Neural progenitor cell (in vitro differentiated cells): ENCODE data around the gene CYTH1. TPM values are rescaled to one million over a fixed set of nuclear protein-coding genes. Genes with fewer than 3 reads are reported as not detected.

Experiments
- DNase-seq: peaks from one replicate; pipeline ENCODE4 v3.0.0-alpha.2; 2016; ENCODE audit warnings: low spot score
- H2AFZ ChIP-seq: fragments of 200-600 bp; sonication (generic); replicated peaks from 2 replicates; pipeline ENCODE4 v1.6.1; 2016; ENCODE audit warnings: antibody characterized with exemption
- H3F3A ChIP-seq: fragments of 200-600 bp; sonication (generic); 2 replicates; pipeline ENCODE4 v1.6.1; 2016; ENCODE audit warnings: antibody characterized with exemption, low read depth
- H3K27ac ChIP-seq: fragments of 200-600 bp; sonication (generic); 2 replicates; pipeline ENCODE4 v1.5.1; 2016; ENCODE audit warnings: mild to moderate bottlenecking
- H3K27me3 ChIP-seq: fragments of 200-600 bp; sonication (generic); 2 replicates; pipeline ENCODE4 v1.6.1; 2016; ENCODE audit warnings: mild to moderate bottlenecking, moderate library complexity
- H3K36me3 ChIP-seq: fragments of 200-600 bp; sonication (generic); 2 replicates; pipeline ENCODE4 v1.5.1; 2016
- H3K4me1 ChIP-seq: fragments of 200-600 bp; sonication (generic); 2 replicates; pipeline ENCODE4 v1.6.1; 2016; ENCODE audit warnings: mixed run types
- H3K4me2 ChIP-seq: fragments of 200-600 bp; sonication (generic); 2 replicates; pipeline ENCODE4 v1.6.1; 2016
- H3K4me3 ChIP-seq: fragments of 200-600 bp; sonication (generic); 2 replicates; pipeline ENCODE4 v1.5.1; 2016
- H3K79me2 ChIP-seq: fragments of 200-600 bp; sonication (generic); 2 replicates; pipeline ENCODE4 v1.6.1; 2016; ENCODE audit warnings: low read depth
- H3K9ac ChIP-seq: fragments of 200-600 bp; sonication (generic); 2 replicates; pipeline ENCODE4 v1.6.1; 2016
- H3K9me3 ChIP-seq: fragments of 200-600 bp; sonication (generic); 2 replicates; pipeline ENCODE4 v1.5.1; 2016; ENCODE audit warnings: low read depth
- H4K20me1 ChIP-seq: fragments of 200-600 bp; sonication (generic); 2 replicates; pipeline ENCODE4 v1.6.1; 2016; ENCODE audit warnings: low read depth
- H3K27ac Mint-ChIP-seq: 3 replicates; pipeline ENCODE4 v1.8.0; 2021; ENCODE audit warnings: mixed read lengths
- H3K27me3 Mint-ChIP-seq: 2 replicates; pipeline ENCODE4 v1.8.0; 2022; ENCODE audit warnings: low read depth, mild to moderate bottlenecking, inconsistent platforms, moderate library complexity, mixed read lengths; ENCODE audit not compliant: insufficient read depth
- H3K36me3 Mint-ChIP-seq: 3 replicates; pipeline ENCODE4 v1.8.0; 2021; ENCODE audit warnings: mixed read lengths
- H3K4me1 Mint-ChIP-seq: 3 replicates; pipeline ENCODE4 v1.8.0; 2021; ENCODE audit warnings: mixed read lengths
- H3K4me3 Mint-ChIP-seq: 3 replicates; pipeline ENCODE4 v1.8.0; 2021; ENCODE audit warnings: mild to moderate bottlenecking, moderate library complexity, mixed read lengths
- H3K9me3 Mint-ChIP-seq: 3 replicates; pipeline ENCODE4 v1.8.0; 2020; ENCODE audit warnings: mixed read lengths
- CTCF ChIP-seq: fragments of 200-600 bp; sonication (generic); IDR thresholded peaks from 2 replicates; pipeline ENCODE4 v1.5.1; 2017; ENCODE audit warnings: antibody characterized with exemption, mild to moderate bottlenecking
- EZH2 ChIP-seq: fragments of 200-600 bp; sonication (generic); IDR thresholded peaks from 2 replicates; pipeline ENCODE4 v1.6.1; 2017; ENCODE audit warnings: antibody characterized with exemption, mild to moderate bottlenecking, moderate library complexity
- EZH2phosphoT487 ChIP-seq: fragments of 200-600 bp; sonication (generic); IDR thresholded peaks from 2 replicates; pipeline ENCODE4 v1.6.1; 2017; ENCODE audit warnings: antibody characterized with exemption
- total RNA-seq: library from RNA; depleted of rRNA; stranded (reverse); fragments of >200 nt; gene quantifications from 2 replicates; pipeline ENCODE4 v1.2.3, GENCODE V29; 2015; ENCODE audit warnings: low replicate concordance

CYTH1 gene
- total RNA-seq, 1 donor from 2014 or later: 14.8 TPM

DNA sequence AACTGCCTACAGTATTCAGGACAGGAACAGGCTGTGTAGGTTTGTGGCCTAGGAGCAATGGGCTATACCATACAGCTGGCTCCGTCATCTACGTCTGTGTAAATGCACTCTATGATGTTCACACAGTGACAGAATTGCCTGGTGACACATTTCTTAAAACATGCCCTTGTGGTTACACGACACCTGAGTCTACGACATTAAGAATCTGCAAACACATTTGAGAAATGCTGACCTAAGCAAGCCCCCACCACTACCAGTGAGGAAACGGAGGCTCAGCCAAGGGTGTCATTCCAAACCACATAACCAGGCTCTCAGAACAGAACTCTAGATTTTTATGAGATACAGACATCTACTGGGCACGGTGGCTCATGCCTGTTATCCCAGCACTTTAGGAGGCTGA, 35.0 kb upstream of the CYTH1 start:
- peaks cover 31% of the 10 kb centered on the region for H3K36me3 Mint-ChIP-seq
- no peaks in the 10 kb centered on the region for H3K9me3 ChIP-seq
- no peak overlapping the region for H3K4me2 ChIP-seq
- H3K4me3 ChIP-seq: no peak overlapping the region
- no peak overlapping the region for H2AFZ ChIP-seq
- H4K20me1 ChIP-seq: no peaks in the 10 kb centered on the region
- DNase-seq: no peak
- no peaks in the 10 kb centered on the region for H3K4me1 ChIP-seq
- no peak overlapping the region for H3K9ac ChIP-seq
- peaks cover 6% of the 10 kb centered on the region for H3K36me3 ChIP-seq
- H3K4me3 Mint-ChIP-seq: no peak overlapping the region
- H3K27ac Mint-ChIP-seq: no peak overlapping the region
- TF ChIP-seq CTCF (no peak), EZH2phosphoT487 (no peak), EZH2 (no peak)
- H3K4me1 Mint-ChIP-seq: no peaks in the 10 kb centered on the region
- H3K9me3 Mint-ChIP-seq: no peaks in the 10 kb centered on the region
- H3K27me3 Mint-ChIP-seq: no peaks in the 10 kb centered on the region
- H3K27ac ChIP-seq: no peak overlapping the region
- H3K79me2 ChIP-seq: no peaks in the 10 kb centered on the region
- no peaks in the 10 kb centered on the region for H3K27me3 ChIP-seq
- no peaks in the 10 kb centered on the region for H3F3A ChIP-seq

DNA sequence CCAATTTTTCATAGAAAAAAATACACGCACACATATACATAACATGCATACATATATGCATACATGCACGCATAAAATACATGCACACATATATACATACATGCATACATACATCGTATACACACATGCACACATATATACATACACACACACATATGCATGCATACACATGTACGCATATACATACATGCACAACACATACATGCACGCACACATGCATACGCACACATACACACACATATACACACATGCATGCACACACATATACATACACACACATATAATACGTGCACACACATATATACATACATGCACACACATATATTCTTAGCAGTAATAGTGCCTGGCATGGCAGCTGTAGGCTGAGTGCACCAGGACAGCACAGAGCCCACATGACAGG, 33.6 kb upstream of the CYTH1 start:
- Mint-ChIP-seq H3K4me3 (no peak overlapping the region), H3K4me1 (no peaks in the 10 kb centered on the region), H3K36me3 (peaks cover 34% of the 10 kb centered on the region), H3K27me3 (no peaks in the 10 kb centered on the region), H3K9me3 (no peaks in the 10 kb centered on the region), H3K27ac (no peak overlapping the region)
- no peaks in the 10 kb centered on the region for H3K4me1 ChIP-seq
- H3K4me2 ChIP-seq: no peak overlapping the region
- no peaks in the 10 kb centered on the region for H3K79me2 ChIP-seq
- no peaks in the 10 kb centered on the region for H3K9me3 ChIP-seq
- H3K9ac ChIP-seq: no peak overlapping the region
- H3K27me3 ChIP-seq: no peaks in the 10 kb centered on the region
- H3F3A ChIP-seq: no peaks in the 10 kb centered on the region
- DNase-seq: no peak
- H3K27ac ChIP-seq: no peak overlapping the region
- no peak overlapping the region for H3K4me3 ChIP-seq
- H2AFZ ChIP-seq: no peak overlapping the region
- H3K36me3 ChIP-seq: peaks cover 6% of the 10 kb centered on the region
- no peaks in the 10 kb centered on the region for H4K20me1 ChIP-seq
- no peak for TF ChIP-seq EZH2
- no peak for TF ChIP-seq EZH2phosphoT487

- Histone ChIP-seq H3K4me2 (no peak overlapping the region), H3K79me2 (no peaks in the 10 kb centered on the region), H3K4me1 (no peaks in the 10 kb centered on the region), H3K36me3 (peaks cover 13% of the 10 kb centered on the region), H4K20me1 (no peaks in the 10 kb centered on the region), H3K4me3 (no peak overlapping the region), H3K27ac (no peak overlapping the region), H3K27me3 (no peaks in the 10 kb centered on the region), H3K9me3 (no peaks in the 10 kb centered on the region), H3K9ac (no peak overlapping the region), H3F3A (no peaks in the 10 kb centered on the region), H2AFZ (no peak overlapping the region)
- Mint-ChIP-seq H3K4me3 (no peak overlapping the region), H3K27ac (no peak overlapping the region), H3K36me3 (peaks cover 25% of the 10 kb centered on the region), H3K4me1 (no peaks in the 10 kb centered on the region), H3K9me3 (no peaks in the 10 kb centered on the region), H3K27me3 (peaks cover 2% of the 10 kb centered on the region)
- DNase-seq: no peak
- TF ChIP-seq EZH2 (no peak), EZH2phosphoT487 (no peak), CTCF (no peak)
These were observed 30.8 kb upstream of the CYTH1 start for GRCh38 chr17:78812855-78813254.

DNA sequence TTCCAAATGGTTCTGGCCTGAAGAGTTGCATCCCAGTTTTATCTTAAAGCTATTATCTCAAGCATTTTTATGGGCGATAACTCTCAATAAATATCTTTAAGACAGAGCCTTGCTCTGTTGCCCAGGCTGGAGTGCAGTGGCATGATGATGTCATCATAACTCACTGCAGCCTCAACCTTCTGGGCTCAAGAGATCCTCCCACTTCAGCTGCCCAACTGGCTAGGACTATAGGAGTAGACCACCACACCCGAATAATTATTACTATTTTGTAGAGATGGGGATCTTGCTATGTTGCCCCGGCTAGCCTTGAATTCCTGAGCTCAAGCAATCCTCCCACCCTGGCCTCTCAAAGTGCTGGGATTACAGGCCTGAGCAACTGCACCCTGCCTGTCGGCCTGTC, 26.1 kb upstream of the CYTH1 start:
- Histone ChIP-seq H4K20me1 (no peaks in the 10 kb centered on the region), H3K9me3 (no peaks in the 10 kb centered on the region), H3K79me2 (no peaks in the 10 kb centered on the region), H3K4me3 (no peak overlapping the region), H3K4me1 (no peaks in the 10 kb centered on the region), H3K27me3 (no peaks in the 10 kb centered on the region), H3K9ac (no peak overlapping the region), H3K36me3 (peaks cover 7% of the 10 kb centered on the region), H3K4me2 (no peak overlapping the region), H2AFZ (no peak overlapping the region), H3F3A (no peaks in the 10 kb centered on the region), H3K27ac (no peak overlapping the region)
- Mint-ChIP-seq H3K36me3 (peaks cover 17% of the 10 kb centered on the region), H3K27ac (no peak overlapping the region), H3K4me1 (no peaks in the 10 kb centered on the region), H3K4me3 (no peak overlapping the region), H3K9me3 (no peaks in the 10 kb centered on the region), H3K27me3 (peaks cover 2% of the 10 kb centered on the region)
- no peak for DNase-seq
- no peak for TF ChIP-seq CTCF
- TF ChIP-seq EZH2: no peak
- TF ChIP-seq EZH2phosphoT487: no peak
